SU-DHL-6 (cell line): Measurements from ENCODE around the gene SCFD2.

Experiments used
- EZH2phosphoT487 ChIP-seq: fragments of 200-600 bp; sonication (generic), shearing (Covaris generic); conservative IDR thresholded peaks from 2 replicates; pipeline ENCODE4 v1.6.1; 2018; ENCODE audit warnings: mild to moderate bottlenecking, antibody characterized with exemption, low read length, moderate library complexity, mixed read lengths
- TF ChIP-seq, protein P1 (sequence below): fragments of 200-600 bp; sonication (generic); IDR thresholded peaks from one replicate; pipeline ENCODE4 v1.5.1; 2017; ENCODE audit warnings: antibody characterized with exemption, mild to moderate bottlenecking, low read length, moderate library complexity; ENCODE audit not compliant: insufficient read depth, poor library complexity, severe bottlenecking

GRCh38 chr4:52943677-52944076 is 422.2 kb downstream of the SCFD2 start:
- TF ChIP-seq, protein P1, sequence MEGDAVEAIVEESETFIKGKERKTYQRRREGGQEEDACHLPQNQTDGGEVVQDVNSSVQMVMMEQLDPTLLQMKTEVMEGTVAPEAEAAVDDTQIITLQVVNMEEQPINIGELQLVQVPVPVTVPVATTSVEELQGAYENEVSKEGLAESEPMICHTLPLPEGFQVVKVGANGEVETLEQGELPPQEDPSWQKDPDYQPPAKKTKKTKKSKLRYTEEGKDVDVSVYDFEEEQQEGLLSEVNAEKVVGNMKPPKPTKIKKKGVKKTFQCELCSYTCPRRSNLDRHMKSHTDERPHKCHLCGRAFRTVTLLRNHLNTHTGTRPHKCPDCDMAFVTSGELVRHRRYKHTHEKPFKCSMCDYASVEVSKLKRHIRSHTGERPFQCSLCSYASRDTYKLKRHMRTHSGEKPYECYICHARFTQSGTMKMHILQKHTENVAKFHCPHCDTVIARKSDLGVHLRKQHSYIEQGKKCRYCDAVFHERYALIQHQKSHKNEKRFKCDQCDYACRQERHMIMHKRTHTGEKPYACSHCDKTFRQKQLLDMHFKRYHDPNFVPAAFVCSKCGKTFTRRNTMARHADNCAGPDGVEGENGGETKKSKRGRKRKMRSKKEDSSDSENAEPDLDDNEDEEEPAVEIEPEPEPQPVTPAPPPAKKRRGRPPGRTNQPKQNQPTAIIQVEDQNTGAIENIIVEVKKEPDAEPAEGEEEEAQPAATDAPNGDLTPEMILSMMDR, result no peak
- no peak for TF ChIP-seq EZH2phosphoT487
